Brain microvascular endothelial cell (primary cell): ENCODE results near the gene BCR.
A peak's percentile ranks its signal among the peaks of the same experiment; 100 is the strongest.

Experiments used
- DNase-seq: peaks from one replicate; pipeline ENCODE4 v3.0.0-alpha.2; 2020
- H3K27ac ChIP-seq: fragments of 250-450 bp; sonication (Bioruptor Pico); 2 replicates; pipeline ENCODE4 v1.5.1; 2020; ENCODE audit warnings: mild to moderate bottlenecking, moderate library complexity
- H3K27me3 ChIP-seq: fragments of 250-450 bp; sonication (Bioruptor Pico); replicated peaks from 2 replicates; pipeline ENCODE4 v1.5.1; 2020; ENCODE audit warnings: mild to moderate bottlenecking
- H3K36me3 ChIP-seq: fragments of 250-450 bp; sonication (Bioruptor Pico); replicated peaks from 2 replicates; pipeline ENCODE4 v1.5.1; 2020; ENCODE audit warnings: mild to moderate bottlenecking
- H3K4me3 ChIP-seq: 2 replicates; pipeline ENCODE4 v1.5.1; 2011; ENCODE audit warnings: low read depth, mild to moderate bottlenecking, control low read depth, low read length, moderate library complexity
- CTCF ChIP-seq: IDR thresholded peaks from 2 replicates; pipeline ENCODE4 v1.5.1; 2011; ENCODE audit warnings: low read depth, mild to moderate bottlenecking, moderate library complexity, low read length, control low read depth, inconsistent platforms; ENCODE audit errors: missing control alignments
- in situ Hi-C: cut with HindIII; loops from 2 replicates; pipeline ENCODE4 v1.10.0; 2017; ENCODE audit warnings: low sequenced_read_pairs, low pct_ligation_motif_present

The BCR gene

DNA sequence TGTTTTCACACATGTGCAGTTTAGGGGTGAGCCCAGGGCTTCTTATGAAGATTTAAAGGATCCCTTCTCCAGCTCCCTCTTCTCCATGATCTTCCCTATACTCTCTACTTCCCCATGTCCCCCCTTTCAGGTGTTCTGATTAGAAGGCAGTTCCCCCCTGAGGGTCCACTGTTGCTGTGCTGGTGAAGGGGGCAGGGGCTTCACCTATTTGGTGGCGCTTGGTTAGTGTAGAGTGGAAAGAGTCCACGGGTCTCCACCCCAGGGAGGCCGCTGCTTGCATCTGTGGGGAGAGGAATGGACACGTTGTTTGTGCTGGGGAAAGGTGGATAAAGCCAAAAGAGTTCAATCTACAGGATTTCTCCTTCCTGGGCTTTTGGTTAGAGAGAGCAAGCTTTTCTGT lies 49.3 kb downstream of the BCR start:
- in situ Hi-C loops = no loop called here
- no peak overlapping the region for H3K27ac ChIP-seq
- no peak overlapping the region for H3K4me3 ChIP-seq

GRCh38 chr22:23230348-23231068 lies 50.2 kb downstream of the BCR start:
- H3K27me3 ChIP-seq = peaks cover 2% of the 10 kb centered on the region
- no peak for DNase-seq
- H3K36me3 ChIP-seq = no peaks in the 10 kb centered on the region
- H3K27ac ChIP-seq = no peak overlapping the region
- TF ChIP-seq CTCF = no peak
- in situ Hi-C loops = no loop called here
- H3K4me3 ChIP-seq = no peak overlapping the region

More for the DNA sequence above, 49.3 kb downstream of the BCR start:
- no peak for TF ChIP-seq CTCF
- H3K36me3 ChIP-seq = no peaks in the 10 kb centered on the region
- H3K27me3 ChIP-seq = peaks cover 2% of the 10 kb centered on the region
- no peak for DNase-seq

DNA sequence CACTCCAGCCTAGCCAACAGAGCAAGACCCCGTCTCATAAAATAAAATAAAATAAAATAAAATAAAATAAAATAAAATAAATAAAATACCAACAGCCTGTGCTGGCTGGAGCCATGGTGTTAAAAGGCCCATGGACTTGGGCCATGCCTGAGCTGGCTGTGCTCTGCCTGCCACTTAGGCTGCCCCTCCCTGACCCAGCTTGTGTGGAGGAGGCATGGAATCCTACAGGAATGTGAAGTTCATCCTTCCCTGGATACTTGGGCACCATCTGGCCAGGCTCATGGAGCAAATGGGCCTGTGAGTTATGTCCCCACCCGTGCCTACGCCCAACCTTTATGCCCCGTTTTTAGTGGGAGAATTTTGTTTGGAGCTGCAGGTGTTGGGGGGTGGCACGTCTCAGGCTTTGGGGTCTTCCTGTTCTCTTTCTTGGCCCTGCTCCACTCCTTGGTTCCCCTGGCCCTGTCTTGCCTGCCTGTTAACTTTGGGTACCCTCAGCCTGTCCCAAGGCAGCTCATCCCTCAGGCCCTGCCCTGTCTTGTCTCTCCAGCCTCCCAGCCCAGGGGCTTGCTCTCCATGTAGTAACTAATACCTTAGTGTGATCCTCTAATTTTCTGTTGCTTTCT lies 51.3 kb downstream of the BCR start:
- in situ Hi-C loops = no loop called here
- H3K36me3 ChIP-seq = no peaks in the 10 kb centered on the region
- H3K27me3 ChIP-seq = peaks cover 2% of the 10 kb centered on the region
- H3K27ac ChIP-seq = peak overlapping the region; percentile 10
- no peak for DNase-seq
- no peak overlapping the region for H3K4me3 ChIP-seq
- TF ChIP-seq CTCF = no peak

GRCh38 chr22:23232094-23232905 lies 52.0 kb downstream of the BCR start:
- H3K4me3 ChIP-seq = no peak overlapping the region
- peak overlapping the region; percentile 10 for H3K27ac ChIP-seq
- DNase-seq = no peak
- peaks cover 2% of the 10 kb centered on the region for H3K27me3 ChIP-seq
- in situ Hi-C loops = no loop called here
- H3K36me3 ChIP-seq = no peaks in the 10 kb centered on the region
- TF ChIP-seq CTCF = no peak

- H3K4me3 ChIP-seq = no peak overlapping the region
- no peak for DNase-seq
- H3K27ac ChIP-seq = no peak overlapping the region
- H3K36me3 ChIP-seq = no peaks in the 10 kb centered on the region
- peaks cover 2% of the 10 kb centered on the region for H3K27me3 ChIP-seq
- peak; percentile 42 for TF ChIP-seq CTCF
- in situ Hi-C loops = no loop called here
Observed at GRCh38 chr22:23233084-23233531, 52.8 kb downstream of the BCR start.
